Hematopoietic multipotent progenitor cell treated with erythropoietin and hydrocortisone succinate and interleukin-3 and kit ligand, for 8 days (in vitro differentiated cells): Measurements from ENCODE around the gene LSAMP.

Experiments
- DNase-seq: peaks from one replicate; pipeline ENCODE4 v3.0.0-alpha.2; 2015

The LSAMP gene

GRCh38 chr3:116429479-116430269, 15.6 kb downstream of the LSAMP start:
- DNase-seq: no peak

DNA sequence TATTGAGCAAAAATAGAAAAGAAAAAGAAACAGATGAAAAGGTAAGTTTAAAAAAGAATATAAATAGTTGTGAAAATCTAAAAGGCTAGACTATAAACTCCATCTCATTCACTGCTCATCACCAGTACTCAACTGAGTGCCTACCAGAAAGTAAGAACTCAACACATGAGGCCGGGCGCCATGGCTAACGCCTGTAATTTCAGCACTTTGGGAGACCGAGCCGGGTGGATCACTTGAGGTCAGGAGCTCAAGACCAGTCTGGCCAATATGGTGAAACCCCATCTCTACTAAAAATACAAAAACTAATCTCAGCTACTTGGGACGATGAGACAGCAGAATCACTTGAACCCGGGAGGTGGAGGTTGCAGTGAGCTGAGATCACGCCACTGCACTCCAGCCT, 19.3 kb downstream of the LSAMP start:
- no peak for DNase-seq

DNA sequence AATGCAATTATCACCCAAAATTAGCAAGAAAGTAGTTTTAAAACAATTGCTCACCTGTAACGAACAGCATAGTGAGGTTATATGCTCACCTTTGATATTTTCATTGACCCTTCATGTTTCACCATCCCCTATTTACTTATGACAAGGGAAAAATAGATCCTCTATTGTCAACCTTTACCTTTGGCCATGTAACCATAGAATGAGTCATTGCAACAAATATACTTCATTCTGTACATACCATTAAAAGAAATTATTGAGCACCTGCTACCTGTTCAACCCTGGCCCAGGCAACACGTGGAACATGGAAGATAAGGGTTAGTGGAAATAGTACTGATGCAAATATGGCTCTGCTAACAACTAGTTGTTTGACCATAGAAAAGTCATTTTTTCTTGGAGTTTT, 20.2 kb downstream of the LSAMP start:
- DNase-seq: no peak

- DNase-seq: no peak
Observed at GRCh38 chr3:116423945-116424344, 21.3 kb downstream of the LSAMP start.

DNA sequence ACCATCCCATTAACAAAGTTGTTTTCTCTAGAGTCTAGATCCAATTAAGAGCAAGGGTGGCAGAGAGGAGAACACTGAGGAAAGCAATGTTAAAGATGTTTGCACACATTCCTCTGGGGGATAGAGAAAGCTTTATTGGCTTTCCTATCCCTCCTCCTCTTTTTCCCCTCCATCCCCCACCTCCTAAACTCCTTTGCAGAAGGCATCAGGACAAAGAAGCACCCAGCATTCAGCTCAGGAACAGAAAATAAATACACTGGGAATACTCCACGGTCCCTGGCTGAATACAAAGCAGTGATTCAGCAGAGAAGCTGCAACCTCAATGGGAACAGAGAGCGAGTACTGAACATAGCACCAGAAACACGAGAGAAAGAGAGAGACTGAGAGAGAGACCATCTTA, 21.9 kb downstream of the LSAMP start:
- no peak for DNase-seq

GRCh38 chr3:116417151-116417550, 28.1 kb downstream of the LSAMP start:
- DNase-seq: no peak

GRCh38 chr3:116413319-116413718, 32.0 kb downstream of the LSAMP start:
- no peak for DNase-seq

- no peak for DNase-seq
Observed at GRCh38 chr3:116408473-116408872, 36.8 kb downstream of the LSAMP start.

- DNase-seq: no peak
Observed at GRCh38 chr3:116405231-116405630, 40.1 kb downstream of the LSAMP start.

DNA sequence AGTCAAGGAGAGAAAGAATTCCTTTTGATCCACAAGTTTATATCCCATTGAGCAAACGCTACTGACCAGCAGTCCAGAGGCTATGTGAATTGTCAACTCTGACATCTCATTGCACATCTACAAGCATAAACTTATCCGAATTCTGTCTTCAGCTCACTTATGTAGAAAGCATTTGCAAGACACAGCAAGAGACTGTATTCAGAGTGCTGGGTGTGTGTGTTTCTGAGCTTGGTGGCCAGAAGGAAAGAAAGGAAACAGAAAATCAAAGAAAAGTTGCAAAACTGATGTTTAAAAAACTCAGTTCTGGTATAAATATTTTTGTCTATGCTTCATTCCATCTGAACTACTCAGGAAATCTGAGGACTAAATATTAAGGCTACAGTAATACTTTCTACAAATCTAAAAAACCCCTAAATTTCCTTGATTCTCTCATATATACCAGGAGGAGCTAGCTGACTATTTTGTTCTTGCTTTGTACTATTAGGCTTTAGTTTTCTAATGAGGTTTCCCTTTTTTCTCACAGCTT, 45.5 kb downstream of the LSAMP start:
- no peak for DNase-seq

- no peak for DNase-seq
Observed at GRCh38 chr3:116394365-116394764, 50.9 kb downstream of the LSAMP start.

- no peak for DNase-seq
Observed at GRCh38 chr3:116393199-116393598, 52.1 kb downstream of the LSAMP start.

DNA sequence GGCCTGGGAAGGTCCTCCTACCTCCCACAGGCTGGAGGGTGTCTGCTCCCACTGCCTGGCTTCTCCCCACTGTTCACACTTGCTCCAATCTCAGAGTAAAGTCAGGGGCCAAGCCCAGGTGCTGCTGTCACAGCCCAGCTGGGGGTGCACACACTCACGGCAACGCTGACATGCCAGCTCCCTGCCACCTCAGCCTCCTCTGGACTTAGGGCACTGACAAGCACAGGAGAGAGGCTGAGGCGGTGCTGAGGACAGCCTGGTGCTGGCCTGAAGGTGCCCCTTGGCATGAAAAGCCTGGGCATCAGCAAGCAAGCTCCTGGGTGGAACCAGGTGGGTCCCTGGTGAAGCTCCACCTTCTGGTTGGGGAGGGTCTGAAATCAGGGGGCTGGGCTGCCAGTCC, 53.0 kb downstream of the LSAMP start:
- DNase-seq: no peak

DNA sequence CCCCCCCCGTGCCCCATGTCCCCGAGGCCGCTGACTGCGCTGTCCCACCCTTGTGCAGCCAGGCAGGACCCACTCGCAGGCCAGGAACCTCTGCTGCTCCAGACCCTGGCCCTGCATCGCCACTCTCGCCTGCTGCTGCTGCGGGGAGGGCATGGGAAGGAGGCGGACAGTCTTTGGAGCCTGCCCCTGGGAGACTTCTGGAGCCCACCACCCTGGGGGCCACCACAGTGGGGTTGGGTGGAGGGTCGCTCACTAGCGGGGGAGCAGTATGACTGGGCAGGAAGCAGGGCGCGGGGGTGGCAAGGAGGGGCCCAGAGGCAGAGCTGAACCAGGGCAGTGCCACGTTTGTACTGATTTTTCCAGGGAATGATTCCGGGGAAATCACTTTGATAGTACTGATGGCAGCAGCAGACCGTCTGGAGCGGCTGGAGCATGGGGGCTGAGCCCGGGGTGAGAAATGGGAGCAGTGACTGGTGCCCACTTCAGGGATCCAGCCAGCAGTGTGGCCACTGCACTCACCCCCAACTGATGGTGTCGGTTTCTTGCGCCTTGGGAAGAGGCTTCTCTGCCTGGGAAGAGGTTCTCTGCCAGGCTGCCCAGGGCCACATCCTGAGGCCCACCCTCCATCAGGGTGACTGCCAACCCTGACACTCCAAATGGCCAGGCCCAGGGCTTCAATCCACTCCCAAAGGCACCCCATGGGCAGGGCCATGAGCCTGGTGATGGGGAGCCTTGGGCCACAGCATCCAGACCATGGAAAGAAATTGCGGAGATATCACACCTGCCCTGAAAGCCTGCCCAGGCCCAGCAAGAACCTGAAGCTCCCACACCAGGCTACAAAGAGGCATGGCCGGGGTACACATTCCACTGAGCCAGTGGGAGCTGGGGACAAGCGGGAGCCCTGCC, 53.7 kb downstream of the LSAMP start:
- DNase-seq: no peak

DNA sequence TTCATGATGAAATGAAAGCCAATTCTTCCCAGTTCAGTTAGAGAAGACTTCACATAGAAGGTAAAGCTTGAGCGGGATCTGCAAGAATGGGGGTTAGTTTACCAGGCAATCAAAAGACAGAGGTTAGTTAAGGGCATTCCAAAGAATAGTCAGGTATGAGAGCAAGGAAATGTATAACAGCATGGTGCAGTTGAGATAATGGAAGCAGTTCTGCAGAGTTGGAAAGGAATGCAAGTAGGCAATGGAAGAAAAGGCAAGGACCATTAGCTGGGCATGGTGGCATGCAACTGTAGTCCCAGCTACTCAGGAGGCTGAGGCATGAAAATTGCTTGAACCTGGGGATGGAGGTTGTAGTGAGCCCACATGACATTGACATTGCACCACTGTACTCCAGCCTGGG, 55.0 kb downstream of the LSAMP start:
- DNase-seq: no peak

DNA sequence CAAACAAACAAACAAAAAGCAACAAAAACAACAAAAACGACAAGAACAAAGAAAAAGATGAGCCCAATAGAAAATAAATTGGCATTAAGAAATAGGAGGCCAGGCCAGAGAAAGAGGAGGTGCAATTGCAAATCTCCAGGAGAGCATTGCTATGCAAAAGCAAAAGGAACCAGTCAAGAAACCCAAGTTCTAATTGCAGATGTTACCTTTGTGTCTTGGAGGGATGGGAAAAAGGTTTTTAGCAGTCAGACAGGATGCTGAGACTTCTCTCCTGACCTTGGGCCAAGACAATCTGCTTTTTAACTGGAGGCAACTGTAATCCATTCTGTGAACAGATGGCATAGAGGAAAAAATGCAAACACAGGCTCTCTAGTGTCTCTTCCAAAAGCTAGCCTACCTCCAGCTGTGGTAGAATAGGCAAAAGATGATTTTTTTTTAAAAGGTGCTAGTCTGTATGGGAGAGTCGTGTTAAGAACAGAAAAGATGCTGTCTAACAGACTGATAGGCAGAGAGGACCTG, 56.4 kb downstream of the LSAMP start:
- DNase-seq: no peak

DNA sequence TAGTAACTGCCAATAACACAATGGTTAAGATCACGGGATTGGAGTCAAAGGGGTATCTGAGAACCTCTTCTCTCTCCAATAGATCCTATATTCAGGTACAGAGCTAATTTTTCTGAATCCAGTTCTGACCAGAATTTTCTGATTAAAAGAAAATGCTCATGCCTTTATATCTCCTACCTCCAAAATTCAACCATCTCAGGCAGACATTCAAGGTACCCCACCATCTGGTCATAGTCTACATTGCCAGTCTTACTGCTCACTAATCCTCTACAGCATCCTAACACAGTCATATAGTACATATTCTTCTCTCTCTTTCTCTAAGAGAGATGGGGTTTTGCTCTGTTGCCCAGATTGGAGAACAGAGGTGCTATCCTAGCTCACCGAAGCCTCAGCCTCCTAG, 59.1 kb downstream of the LSAMP start:
- DNase-seq: no peak

DNA sequence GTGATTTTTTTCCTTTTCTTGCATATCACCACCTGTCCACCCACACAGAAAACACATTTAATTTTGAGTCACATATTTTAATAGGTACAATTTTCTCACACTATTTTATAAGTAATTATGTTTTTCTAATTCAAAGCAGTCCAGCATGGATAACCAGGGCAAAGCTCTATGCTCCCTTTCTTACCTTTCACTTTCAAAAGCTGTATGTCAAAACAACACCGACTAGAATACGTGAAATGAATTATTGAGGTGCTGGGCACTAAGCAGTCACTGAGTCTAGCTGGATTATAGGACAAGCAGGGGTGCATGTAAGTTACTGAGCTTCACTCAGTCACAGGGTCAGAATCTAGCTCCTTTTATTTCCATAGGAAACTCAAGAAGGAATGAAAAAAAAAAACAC, 60.6 kb downstream of the LSAMP start:
- DNase-seq: no peak

- no peak for DNase-seq
Observed at GRCh38 chr3:116378077-116378476, 67.2 kb downstream of the LSAMP start.

DNA sequence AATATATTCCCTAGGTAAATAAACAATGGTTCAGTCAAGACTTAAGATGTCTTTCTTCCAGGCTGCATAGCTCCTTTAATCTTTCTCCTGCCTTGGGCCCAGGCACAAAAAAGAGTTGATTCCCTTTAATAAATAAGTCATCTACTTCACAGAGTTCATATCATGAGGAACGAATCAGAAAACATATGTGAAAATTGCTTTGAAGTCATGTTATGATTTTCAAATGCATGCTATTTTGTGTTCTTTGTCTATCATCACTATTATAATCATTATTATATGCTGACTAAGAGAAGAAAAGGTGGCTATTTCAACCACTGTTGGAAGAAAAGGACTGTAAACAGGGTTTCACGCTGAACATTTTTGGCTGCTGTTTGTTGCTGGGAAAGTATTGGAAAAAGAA, 70.4 kb downstream of the LSAMP start:
- DNase-seq: no peak

GRCh38 chr3:116367761-116368395, 77.4 kb downstream of the LSAMP start:
- DNase-seq: no peak

DNA sequence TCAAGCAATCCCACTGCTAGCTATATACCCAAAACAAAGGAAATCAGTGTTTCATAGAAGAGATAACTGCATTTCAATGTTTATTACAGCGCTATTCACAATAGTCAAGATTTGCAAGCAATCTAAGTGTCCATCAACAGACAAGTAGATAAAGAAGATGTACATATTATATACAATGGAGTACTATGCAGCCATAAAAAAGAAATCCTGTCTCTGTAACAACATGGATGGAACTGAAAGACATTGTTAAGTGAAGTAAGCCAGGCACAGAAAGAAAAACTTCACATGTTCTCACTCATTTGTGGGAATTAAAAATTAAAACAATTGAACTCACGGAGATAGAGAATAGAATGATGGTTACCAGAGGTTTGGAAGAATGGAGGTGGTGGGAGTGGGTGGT, 89.2 kb downstream of the LSAMP start:
- no peak for DNase-seq

- no peak for DNase-seq
Observed at GRCh38 chr3:116354382-116354781, 90.9 kb downstream of the LSAMP start.
